Tibial artery (tissue), 4 donors: Measurements from ENCODE around the gene HRH1.

Source experiments
- DNase-seq, 2 donors: peaks; one replicate each; pipeline ENCODE4 v3.0.0-alpha.2; 2019
- H3K27ac ChIP-seq, 2 donors: fragments of 200-600 bp; sonication (generic) in 1 of 2; 1 replicate in 1 of 2; 2 replicates in 1 of 2; pipeline ENCODE4 v1.5.1; 2018 to 2019; ENCODE audit warnings: mild to moderate bottlenecking in 1 of 2
- H3K27me3 ChIP-seq, 2 donors: fragments of 200-600 bp; sonication (generic) in 1 of 2; one replicate each; pipeline versions ENCODE4 v1.5.1 to v1.6.0; 2016 to 2019
- H3K36me3 ChIP-seq, 3 donors: fragments of 200-600 bp; sonication (generic) in 2 of 3; one replicate each; pipeline ENCODE4 v1.5.1; 2016 to 2019; ENCODE audit warnings: mild to moderate bottlenecking in 2 of 3
- H3K4me1 ChIP-seq, 4 donors: fragments of 200-600 bp; sonication (generic) in 2 of 4; 1 replicate in 3 of 4; 2 replicates in 1 of 4; pipeline ENCODE4 v1.5.1; 2016 to 2019
- H3K4me3 ChIP-seq, 2 donors: fragments of 200-600 bp; sonication (generic) in 1 of 2; 1 replicate in 1 of 2; 2 replicates in 1 of 2; pipeline ENCODE4 v1.5.1; 2018 to 2019; ENCODE audit warnings: mild to moderate bottlenecking in 2 of 2
- H3K9me3 ChIP-seq, 3 donors: fragments of 200-600 bp; sonication (generic) in 1 of 3; one replicate each; pipeline ENCODE4 v1.5.1; 2016 to 2019
- intact Hi-C: fragments of 100-400 bp; cut with DNase I; formaldehyde crosslinking; loops from one replicate; pipeline ENCODE4 v1.15.0; 2023; ENCODE audit warnings: low total_unique reads
- TF ChIP-seq, protein P1 (sequence below), 2 experiments: fragments of 200-600 bp in 1 of 2; fragments of 450-650 bp in 1 of 2; IDR thresholded peaks; one replicate each; pipeline ENCODE4 v1.5.1; 2017 to 2019; ENCODE audit warnings: antibody characterized with exemption in 2 of 2, mild to moderate bottlenecking in 1 of 2, moderate library complexity in 1 of 2

HRH1 gene

GRCh38 chr3:11275926-11276325 lies 121.6 kb downstream of the HRH1 start:
- no peaks in the 10 kb centered on the region for H3K9me3 ChIP-seq
- no peak overlapping the region for H3K4me3 ChIP-seq
- intact Hi-C loops = loop anchor here (10.0 kb wide), 2 partner anchors 141 to 379 kb away; no protein-coding TSS in a partner anchor
- TF ChIP-seq, protein P1, sequence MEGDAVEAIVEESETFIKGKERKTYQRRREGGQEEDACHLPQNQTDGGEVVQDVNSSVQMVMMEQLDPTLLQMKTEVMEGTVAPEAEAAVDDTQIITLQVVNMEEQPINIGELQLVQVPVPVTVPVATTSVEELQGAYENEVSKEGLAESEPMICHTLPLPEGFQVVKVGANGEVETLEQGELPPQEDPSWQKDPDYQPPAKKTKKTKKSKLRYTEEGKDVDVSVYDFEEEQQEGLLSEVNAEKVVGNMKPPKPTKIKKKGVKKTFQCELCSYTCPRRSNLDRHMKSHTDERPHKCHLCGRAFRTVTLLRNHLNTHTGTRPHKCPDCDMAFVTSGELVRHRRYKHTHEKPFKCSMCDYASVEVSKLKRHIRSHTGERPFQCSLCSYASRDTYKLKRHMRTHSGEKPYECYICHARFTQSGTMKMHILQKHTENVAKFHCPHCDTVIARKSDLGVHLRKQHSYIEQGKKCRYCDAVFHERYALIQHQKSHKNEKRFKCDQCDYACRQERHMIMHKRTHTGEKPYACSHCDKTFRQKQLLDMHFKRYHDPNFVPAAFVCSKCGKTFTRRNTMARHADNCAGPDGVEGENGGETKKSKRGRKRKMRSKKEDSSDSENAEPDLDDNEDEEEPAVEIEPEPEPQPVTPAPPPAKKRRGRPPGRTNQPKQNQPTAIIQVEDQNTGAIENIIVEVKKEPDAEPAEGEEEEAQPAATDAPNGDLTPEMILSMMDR (IDR thresholded peaks at IDR 0.05) = no peak
- peaks cover 6 to 11% (median 8%) of the 10 kb centered on the region in 3 donors for H3K36me3 ChIP-seq
- peaks cover 0 to 19% (median 12%) of the 10 kb centered on the region in 4 donors for H3K4me1 ChIP-seq
- DNase-seq = no peak
- no peak overlapping the region for H3K27ac ChIP-seq
- H3K27me3 ChIP-seq = no peaks in the 10 kb centered on the region

DNA sequence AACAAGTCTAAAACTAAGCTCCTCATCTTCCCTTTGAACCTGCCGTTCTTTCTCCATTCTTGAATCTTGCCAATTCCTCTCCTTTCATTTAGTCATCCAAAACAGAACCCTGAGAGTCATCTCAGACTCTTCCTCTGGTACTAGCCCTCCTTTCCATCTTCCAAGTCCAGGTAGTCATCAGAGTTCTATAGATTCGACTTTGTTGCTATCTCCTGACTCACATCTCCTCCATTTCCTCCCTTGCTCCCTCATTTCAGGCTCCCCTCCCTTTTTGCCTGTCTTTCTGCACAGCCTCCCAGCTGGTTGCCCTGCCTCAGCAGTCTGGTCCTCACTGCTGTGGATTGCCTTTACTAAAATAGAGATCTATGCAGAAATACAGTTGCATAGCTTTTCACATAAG lies 122.6 kb downstream of the HRH1 start:
- Histone ChIP-seq H3K36me3 (peaks cover 6 to 15% (median 11%) of the 10 kb centered on the region in 3 donors), H3K4me3 (no peak overlapping the region), H3K27me3 (no peaks in the 10 kb centered on the region), H3K9me3 (no peaks in the 10 kb centered on the region), H3K27ac (no peak overlapping the region), H3K4me1 (peaks cover 0 to 19% (median 12%) of the 10 kb centered on the region in 4 donors)
- no peak for DNase-seq
- TF ChIP-seq, protein P1 (IDR thresholded peaks at IDR 0.05) = no peak
- intact Hi-C loops = loop anchor here (10.0 kb wide), 2 partner anchors 142 to 378 kb away; no protein-coding TSS in a partner anchor

GRCh38 chr3:11282250-11283138 lies 128.2 kb downstream of the HRH1 start:
- TF ChIP-seq, protein P1 (IDR thresholded peaks at IDR 0.05) = no peak
- Histone ChIP-seq H3K36me3 (peaks cover 9 to 31% (median 13%) of the 10 kb centered on the region in 3 donors), H3K4me3 (no peak overlapping the region), H3K27ac (no peak overlapping the region), H3K4me1 (peaks cover 0 to 9% (median 8%) of the 10 kb centered on the region in 4 donors), H3K27me3 (no peaks in the 10 kb centered on the region), H3K9me3 (no peaks in the 10 kb centered on the region)
- intact Hi-C loops = no loop called here
- DNase-seq = peak in 1 of 2 donors; percentile 51

DNA sequence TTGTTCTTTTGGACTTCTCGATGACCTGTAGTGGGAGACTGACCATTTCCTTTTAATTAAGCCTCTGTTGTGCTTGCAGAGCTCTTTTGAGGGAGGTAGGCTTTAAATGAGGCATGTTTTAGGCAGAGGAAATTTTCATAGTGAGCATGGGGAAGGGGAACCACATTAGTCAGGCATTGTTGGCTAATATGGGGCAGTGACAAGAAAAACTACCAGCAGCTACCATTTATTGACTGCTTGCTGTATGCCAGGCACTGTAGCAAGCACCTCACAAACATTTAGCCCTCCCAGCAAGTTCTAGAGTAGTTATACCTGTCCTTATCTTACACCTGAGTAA lies 128.8 kb downstream of the HRH1 start:
- DNase-seq = no peak
- no peaks in the 10 kb centered on the region for H3K27me3 ChIP-seq
- peaks cover 4 to 31% (median 12%) of the 10 kb centered on the region in 3 donors for H3K36me3 ChIP-seq
- H3K9me3 ChIP-seq = no peaks in the 10 kb centered on the region
- H3K4me3 ChIP-seq = no peak overlapping the region
- intact Hi-C loops = no loop called here
- TF ChIP-seq, protein P1 (IDR thresholded peaks at IDR 0.05) = no peak
- H3K4me1 ChIP-seq = peaks cover 0 to 15% (median 14%) of the 10 kb centered on the region in 4 donors
- H3K27ac ChIP-seq = no peak overlapping the region

DNA sequence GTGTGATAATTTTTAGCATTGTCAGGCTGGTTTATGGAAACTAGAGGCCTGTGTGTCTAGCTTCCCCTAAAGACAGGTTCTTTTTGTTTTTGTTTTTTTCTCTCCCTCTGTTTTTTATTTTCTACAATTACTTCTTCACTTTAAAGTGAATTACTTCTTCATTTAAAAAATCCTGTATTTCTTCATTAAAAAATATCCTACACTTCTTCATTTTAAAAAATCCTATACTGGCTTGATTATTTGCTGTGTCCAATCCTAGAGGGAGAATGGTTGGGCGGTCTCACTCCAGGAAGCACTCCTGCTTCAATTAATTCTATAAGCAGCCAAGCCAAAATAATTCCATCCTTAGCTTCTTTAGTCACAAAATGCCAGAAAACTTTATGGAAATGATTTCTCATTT lies 129.7 kb downstream of the HRH1 start:
- H3K27me3 ChIP-seq = no peaks in the 10 kb centered on the region
- intact Hi-C loops = no loop called here
- H3K27ac ChIP-seq = no peak overlapping the region
- TF ChIP-seq, protein P1 (IDR thresholded peaks at IDR 0.05) = no peak
- H3K9me3 ChIP-seq = no peaks in the 10 kb centered on the region
- no peak for DNase-seq
- no peak overlapping the region for H3K4me3 ChIP-seq
- peaks cover 0 to 24% (median 22%) of the 10 kb centered on the region in 4 donors for H3K4me1 ChIP-seq
- H3K36me3 ChIP-seq = peaks cover 4 to 31% (median 12%) of the 10 kb centered on the region in 3 donors
